ENCODE measurements around the gene LIG1.
"Not testable (repeated sequence)": the region's sequence is repeated elsewhere in the genome, so short reads cannot be mapped to it uniquely, and the experiment has no call there.

LIG1 gene

GRCh38 chr19:48121909-48122371 is 48.2 kb downstream of the LIG1 start:
- peak; percentile 22 for DNase-seq (ENCODE audit: low spot score)

- DNase-seq (ENCODE audit: low spot score) = no peak
These were observed 49.1 kb downstream of the LIG1 start for GRCh38 chr19:48121066-48121465.

- DNase-seq (ENCODE audit: low spot score) = no peak
These were observed 49.6 kb downstream of the LIG1 start for GRCh38 chr19:48120505-48120904.

- DNase-seq (ENCODE audit: low spot score) = no peak
These were observed 52.0 kb downstream of the LIG1 start for GRCh38 chr19:48118131-48118517.

- no peak for DNase-seq (ENCODE audit: low spot score)
These were observed 52.5 kb downstream of the LIG1 start for GRCh38 chr19:48117515-48118130.

GRCh38 chr19:48113190-48113917 is 56.8 kb downstream of the LIG1 start:
- no peak for DNase-seq (ENCODE audit: low spot score)

- DNase-seq (ENCODE audit: low spot score) = no peak
These were observed 58.9 kb downstream of the LIG1 start for GRCh38 chr19:48111280-48111679.

GRCh38 chr19:48110350-48110966 is 59.7 kb downstream of the LIG1 start, which contains the start of gene PLA2G4C:
PLA2G4C (minus strand) TSS chr19:48110817; CDS start chr19:48106529, 4,288 bp downstream.
- DNase-seq (ENCODE audit: low spot score) = peak; percentile 86

- DNase-seq (ENCODE audit: low spot score) = no peak
These were observed 61.0 kb downstream of the LIG1 start for GRCh38 chr19:48108997-48109782.

GRCh38 chr19:48103922-48104321 is 66.2 kb downstream of the LIG1 start:
- DNase-seq (ENCODE audit: low spot score) = no peak

- DNase-seq (ENCODE audit: low spot score) = peak; percentile 36
These were observed 67.0 kb downstream of the LIG1 start for GRCh38 chr19:48102870-48103751.

GRCh38 chr19:48095612-48096175 is 74.5 kb downstream of the LIG1 start:
- no peak for DNase-seq (ENCODE audit: low spot score)

GRCh38 chr19:48094855-48095203 is 75.3 kb downstream of the LIG1 start:
- no peak for DNase-seq (ENCODE audit: low spot score)

GRCh38 chr19:48094129-48094854 is 75.9 kb downstream of the LIG1 start:
- DNase-seq (ENCODE audit: low spot score) = peak; percentile 54

GRCh38 chr19:48091111-48091718 is 78.9 kb downstream of the LIG1 start:
- DNase-seq (ENCODE audit: low spot score) = not testable (repeated sequence)

GRCh38 chr19:48090281-48090802 is 79.8 kb downstream of the LIG1 start:
- no peak for DNase-seq (ENCODE audit: low spot score)

GRCh38 chr19:48088991-48089390 is 81.2 kb downstream of the LIG1 start:
- not testable (repeated sequence) for DNase-seq (ENCODE audit: low spot score)

GRCh38 chr19:48085904-48086864 is 84.0 kb downstream of the LIG1 start:
- DNase-seq (ENCODE audit: low spot score) = no peak

Data from activated CD4-positive, alpha-beta T cell treated with anti-CD3 and anti-CD28 coated beads, Interleukin-2, Interleukin-4, amounts not matched to agents 100 ng/mL and 50 ng/mL, durations not matched to agents 16 hours and 8 hours (primary cell).